Ureter (tissue), 1 donor: ENCODE data around the gene VWA5B2. TPM values are rescaled to one million over a fixed set of nuclear protein-coding genes. Genes with fewer than 3 reads are reported as not detected.
A peak's percentile ranks its signal among the peaks of the same experiment; 100 is the strongest.
"Not testable (repeated sequence)": the region's sequence is repeated elsewhere in the genome, so short reads cannot be mapped to it uniquely, and the experiment has no call there.

ENCODE experiments used
- DNase-seq: peaks from one replicate; pipeline ENCODE4 v3.0.0-alpha.2; 2020; ENCODE audit warnings: low spot score
- total RNA-seq: library from RNA; stranded (reverse); gene quantifications from one replicate; pipeline ENCODE4 v1.2.4, GENCODE V29; 2023
- donor health status: DM: yes; HTN: yes; CAD: no.

The VWA5B2 gene
- total RNA-seq, 1 donor from 2014 or later, result not detected

DNA sequence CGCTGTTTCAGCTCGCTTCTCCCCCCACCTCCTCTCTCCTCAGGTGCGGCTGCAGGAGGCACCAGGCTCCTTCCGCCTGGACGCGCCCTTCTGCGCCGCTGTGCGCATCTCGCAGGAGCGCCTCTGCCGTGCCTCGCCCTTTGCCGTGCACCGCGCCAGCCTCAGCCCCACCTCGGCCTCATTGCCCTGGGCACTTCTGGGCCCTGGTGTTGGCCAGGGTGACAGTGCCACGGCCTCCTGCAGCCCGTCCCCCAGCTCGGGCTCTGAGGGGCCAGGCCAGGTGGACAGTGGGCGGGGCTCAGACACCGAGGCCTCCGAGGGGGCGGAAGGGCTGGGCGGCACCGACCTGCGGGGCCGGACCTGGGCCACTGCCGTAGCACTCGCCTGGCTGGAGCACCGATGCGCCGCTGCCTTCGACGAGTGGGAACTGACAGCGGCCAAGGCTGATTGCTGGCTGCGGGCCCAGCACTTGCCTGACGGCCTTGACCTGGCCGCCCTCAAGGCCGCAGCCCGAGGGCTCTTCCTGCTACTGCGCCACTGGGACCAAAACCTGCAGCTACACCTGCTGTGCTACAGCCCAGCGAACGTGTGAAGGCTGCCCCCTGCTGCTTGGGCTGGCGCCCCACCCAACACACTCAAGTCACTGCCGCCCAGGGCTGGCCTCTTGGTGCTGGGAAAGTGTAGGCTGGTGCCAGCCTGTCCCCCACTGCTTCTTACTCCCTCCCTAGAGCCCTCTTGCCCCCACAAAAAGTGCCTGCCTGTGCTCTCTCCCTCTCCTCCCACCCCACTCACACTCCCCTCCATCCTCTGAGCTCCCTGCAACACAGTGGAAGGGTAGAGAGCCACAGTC lies 12.3 kb downstream of the VWA5B2 start:
- DNase-seq, result no peak

- no peak for DNase-seq
Measured at GRCh38 chr3:184242297-184242685, 12.9 kb downstream of the VWA5B2 start.

- peak; percentile 89 for DNase-seq
Measured at GRCh38 chr3:184248454-184249411, 19.3 kb downstream of the VWA5B2 start, which contains the start of gene ALG3. Gene ALG3, minus strand, starts transcription at chr3:184248962. Its CDS starts 22 bp downstream, at chr3:184248940.

DNA sequence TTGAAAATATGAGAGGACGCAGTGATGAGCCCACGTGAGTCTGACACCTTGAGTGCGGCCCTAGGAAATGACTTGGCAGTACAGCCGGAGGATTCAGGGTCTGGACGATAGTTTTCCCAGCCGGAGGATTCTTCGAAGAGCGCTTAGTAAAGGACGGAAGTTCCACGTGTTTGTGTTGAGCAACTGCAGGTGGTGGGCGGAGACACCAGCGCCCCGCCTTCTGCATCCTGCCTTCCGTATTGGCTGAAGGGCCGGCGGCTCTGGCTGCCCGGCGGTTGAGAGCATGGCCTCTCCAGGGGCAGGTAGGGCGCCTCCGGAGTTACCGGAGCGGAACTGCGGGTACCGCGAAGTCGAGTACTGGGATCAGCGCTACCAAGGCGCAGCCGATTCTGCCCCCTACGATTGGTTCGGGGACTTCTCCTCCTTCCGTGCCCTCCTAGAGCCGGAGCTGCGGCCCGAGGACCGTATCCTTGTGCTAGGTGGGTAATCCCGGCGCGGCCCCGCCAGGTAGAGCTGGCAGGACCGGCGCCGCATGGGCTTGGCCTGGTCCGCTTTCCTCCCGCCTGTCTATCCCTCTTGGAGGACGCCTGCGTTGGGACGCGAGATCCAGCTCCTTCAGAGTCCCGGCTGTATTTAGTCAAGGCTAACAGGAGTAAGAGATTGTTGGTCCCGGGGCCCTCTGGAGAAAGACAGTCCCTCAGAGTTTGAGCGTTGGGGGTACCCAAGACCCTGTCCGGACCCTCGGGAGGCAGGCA lies 20.2 kb downstream of the VWA5B2 start, which contains the start of gene EEF1AKMT4:
Gene EEF1AKMT4 (plus strand): TSS at position 261 of the 755 bp plus-strand sequence. CDS start 23 bp downstream, at position 284.
- DNase-seq, result peak; percentile 96

DNA sequence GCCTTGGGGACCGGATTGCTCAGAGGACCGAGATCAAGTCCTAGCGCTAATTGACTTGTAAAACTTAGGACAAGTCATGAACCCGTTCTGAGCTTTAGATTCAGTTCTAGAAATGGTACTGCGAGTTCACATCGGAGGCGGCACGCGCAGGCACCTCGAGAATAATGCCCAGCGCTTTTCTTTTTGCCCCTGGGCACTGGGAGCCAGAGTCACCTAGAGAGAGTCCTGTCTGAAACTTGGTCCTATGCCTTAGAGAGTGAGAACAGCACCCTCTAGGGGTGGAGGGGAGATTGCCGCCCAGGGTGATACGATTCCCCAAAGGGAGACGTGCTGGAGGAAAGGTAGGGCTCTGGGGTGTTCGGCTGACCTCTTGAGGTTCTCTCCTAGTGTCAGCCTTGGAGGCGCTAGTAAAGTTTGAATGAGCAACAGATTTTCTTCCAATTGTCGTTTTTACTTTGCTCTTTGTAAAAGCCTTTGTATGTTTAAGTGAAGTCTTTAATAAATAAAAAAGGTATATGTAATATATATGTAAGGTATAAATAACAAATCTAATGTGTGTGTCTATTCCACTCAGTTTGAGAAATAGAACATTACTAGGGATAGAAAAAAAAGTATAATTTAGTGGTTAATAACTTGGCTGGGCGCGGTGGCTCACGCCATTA lies 20.9 kb downstream of the VWA5B2 start:
- peak; percentile 90 for DNase-seq

DNA sequence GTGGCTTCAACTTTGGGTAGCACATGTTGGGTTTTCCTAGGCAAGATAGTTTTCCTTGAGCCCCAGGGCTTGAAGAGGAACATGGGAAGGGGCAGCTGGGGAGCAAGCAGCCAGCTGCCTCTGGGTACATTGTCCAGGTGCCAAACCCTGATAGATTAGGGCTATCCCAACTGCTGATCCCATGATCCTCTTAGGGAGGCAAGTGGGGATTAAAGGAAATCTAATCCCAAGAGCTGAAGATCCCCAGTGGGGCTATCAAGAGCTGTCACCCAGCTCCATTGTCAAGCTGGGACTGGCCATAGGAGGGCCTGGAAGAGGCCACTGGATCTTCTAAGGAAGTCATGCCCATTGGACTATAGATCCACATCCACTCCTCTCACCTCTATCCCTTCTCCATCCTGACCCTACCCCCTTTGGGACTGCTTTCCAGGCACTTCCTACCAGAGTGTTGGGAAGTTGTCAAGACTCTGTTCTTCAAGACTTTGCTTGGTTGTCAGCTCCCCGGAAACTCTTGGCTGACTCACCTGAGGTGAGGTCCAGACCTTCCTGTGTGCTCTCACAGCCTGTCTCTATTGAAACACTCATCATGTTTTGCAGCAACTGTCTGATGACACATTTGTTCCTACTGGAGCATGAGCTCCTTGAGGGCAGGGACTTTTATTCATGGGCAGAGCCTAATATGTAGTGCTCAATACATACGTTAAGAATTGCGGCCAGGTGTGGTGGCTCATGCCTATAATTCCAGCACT lies 26.1 kb downstream of the VWA5B2 start:
- no peak for DNase-seq

DNA sequence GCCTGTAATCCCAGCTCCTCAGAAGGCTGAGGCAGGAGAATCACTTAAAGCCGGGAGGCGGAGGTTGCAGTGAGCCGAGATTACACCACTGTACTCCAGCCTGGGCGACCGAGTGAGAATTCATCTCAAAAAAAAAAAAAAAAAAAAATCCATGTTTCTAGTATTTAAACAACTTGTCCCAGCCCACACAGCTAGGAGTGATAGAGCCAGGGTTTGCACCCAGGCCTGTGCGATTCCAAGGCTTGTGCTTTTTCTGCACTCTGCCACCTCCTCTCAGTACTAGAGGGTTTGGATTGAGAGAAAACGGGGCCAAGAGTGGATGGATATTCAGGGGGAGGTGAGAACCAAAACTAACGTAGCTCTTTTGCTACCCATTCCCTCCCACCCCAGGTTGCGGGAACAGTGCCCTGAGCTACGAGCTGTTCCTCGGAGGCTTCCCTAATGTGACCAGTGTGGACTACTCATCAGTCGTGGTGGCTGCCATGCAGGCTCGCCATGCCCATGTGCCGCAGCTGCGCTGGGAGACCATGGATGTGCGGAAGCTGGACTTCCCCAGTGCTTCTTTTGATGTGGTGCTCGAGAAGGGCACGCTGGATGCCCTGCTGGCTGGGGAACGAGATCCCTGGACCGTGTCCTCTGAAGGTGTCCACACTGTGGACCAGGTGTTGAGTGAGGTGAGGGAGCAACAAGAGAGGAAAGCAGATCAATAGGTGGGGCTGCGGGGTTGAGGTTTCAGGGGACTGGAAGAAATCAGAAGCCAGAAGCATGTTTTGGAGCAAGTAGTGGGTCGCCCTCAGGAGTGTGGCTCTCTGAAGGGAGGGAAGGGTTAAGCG lies 27.9 kb downstream of the VWA5B2 start:
- no peak for DNase-seq

- DNase-seq, result no peak
Measured at GRCh38 chr3:184258926-184259325, 29.5 kb downstream of the VWA5B2 start.

DNA sequence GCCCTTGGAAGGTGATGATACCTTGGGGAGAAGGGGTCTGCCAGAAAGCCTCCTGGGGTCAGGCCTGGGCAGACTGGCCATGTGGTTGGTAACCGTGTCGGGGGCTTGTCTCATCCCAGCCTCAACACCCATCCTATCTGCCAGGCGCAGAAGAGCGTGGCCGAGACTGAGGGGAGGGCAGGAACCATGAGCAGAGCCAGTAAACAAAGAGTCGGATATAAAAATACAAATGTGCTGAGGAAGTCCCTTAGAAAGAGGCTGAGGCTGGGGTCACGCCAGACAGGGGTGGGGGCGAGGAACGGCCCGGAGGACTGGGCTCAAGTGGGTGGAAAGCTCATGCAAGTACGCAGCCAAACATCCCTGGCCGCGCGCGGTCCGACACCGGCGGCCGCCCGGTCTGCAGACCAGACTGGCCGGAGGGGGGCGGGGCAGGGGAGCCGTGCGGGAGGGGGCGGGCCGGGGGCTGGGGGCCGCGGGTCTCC lies 30.1 kb downstream of the VWA5B2 start:
- DNase-seq, result no peak

- no peak for DNase-seq
Measured at GRCh38 chr3:184259878-184260723, 30.7 kb downstream of the VWA5B2 start.

DNA sequence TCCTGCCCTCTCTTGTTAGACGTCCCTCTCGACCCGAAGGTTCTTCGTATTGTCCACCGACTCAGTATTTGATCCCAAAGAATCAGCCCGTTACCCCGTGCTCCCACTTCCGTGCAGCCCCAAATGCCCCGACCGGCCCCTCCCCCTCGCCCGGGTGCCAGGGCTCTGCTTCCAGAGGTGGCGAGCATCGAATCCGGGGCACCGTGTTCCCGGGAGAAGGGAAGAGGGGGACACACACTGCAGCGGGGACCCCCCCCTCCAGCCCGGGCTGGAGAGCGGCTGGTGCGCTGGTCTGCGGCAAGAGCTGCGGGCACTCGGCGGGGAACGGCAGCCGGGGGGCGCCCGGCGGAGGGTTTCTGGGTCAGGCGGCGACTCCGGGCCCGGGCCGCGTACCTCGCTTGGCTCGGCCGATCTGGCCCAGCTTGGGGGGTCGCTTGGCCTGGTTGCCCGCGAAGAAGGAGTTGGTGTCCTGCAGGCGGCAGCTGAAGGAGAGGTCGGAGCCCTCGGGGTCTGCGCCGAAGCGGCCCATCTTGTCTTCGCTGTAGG lies 31.4 kb downstream of the VWA5B2 start:
- DNase-seq, result no peak

GRCh38 chr3:184261270-184261853 lies 32.0 kb downstream of the VWA5B2 start, which contains the start of gene CAMK2N2:
Gene CAMK2N2, minus strand, starts transcription at chr3:184261553. Its CDS starts 268 bp downstream, at chr3:184261285.
- DNase-seq, result no peak

GRCh38 chr3:184261854-184262763 lies 32.7 kb downstream of the VWA5B2 start:
- no peak for DNase-seq

GRCh38 chr3:184262764-184263179 lies 33.4 kb downstream of the VWA5B2 start:
- no peak for DNase-seq

DNA sequence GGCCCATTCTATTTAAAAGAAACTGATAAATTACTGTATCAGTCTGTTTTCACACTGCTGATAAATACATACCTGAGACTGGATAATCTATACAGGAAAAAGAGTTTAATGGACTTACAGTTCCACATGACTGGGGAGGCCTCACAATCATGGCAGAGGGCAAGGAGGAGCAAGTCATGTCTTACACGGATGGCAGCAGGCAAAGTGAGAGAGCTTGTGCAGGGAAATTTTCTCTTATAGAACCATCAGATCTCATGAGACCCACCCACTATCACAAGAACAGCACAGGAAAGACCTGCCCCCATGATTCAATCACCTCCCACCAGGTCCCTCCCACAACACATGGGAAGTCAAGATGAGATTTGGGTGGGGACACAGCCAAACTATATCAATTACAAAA lies 37.9 kb downstream of the VWA5B2 start:
- DNase-seq, result not testable (repeated sequence)

DNA sequence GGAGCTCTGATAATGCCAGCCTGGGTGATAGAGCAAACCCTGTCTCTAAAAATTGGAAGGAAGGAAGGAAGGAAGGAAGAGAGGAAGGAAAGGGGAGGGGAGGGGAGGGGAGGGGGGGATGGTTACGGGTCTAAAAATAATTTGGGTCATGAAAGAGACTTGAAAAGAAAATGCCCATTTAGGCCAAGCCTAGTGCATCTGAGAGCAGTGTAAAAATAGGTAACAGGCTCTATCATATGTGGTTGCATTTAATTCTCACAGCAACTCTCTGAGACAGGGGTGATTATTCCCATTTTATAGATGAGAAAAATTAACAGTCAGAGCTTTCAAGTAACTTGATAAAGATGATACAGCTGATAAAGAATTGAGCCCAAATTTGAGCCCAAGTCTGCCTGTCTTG lies 42.9 kb downstream of the VWA5B2 start:
- no peak for DNase-seq
